GM12878 (cell line): ENCODE data around the gene FOXK1.

Source experiments
- ESRRA ChIP-seq: IDR thresholded peaks from 2 replicates; pipeline ENCODE4 v1.6.1; 2012; ENCODE audit warnings: mild to moderate bottlenecking, low read length, improper control_type of control experiment
- NR2C2 ChIP-seq: IDR thresholded peaks from 2 replicates; pipeline ENCODE4 v1.6.1; 2011; ENCODE audit warnings: borderline replicate concordance, low read depth; ENCODE audit not compliant: control insufficient read depth, insufficient read length
- SMC3 ChIP-seq: IDR thresholded peaks from 2 replicates; pipeline ENCODE4 v1.6.1; 2011; ENCODE audit warnings: low read length, improper control_type of control experiment, borderline replicate concordance
- TF ChIP-seq, protein P1 (sequence below): fragments of 450-650 bp; IDR thresholded peaks from 2 replicates; pipeline ENCODE4 v1.6.1; 2016; ENCODE audit warnings: mild to moderate bottlenecking

DNA sequence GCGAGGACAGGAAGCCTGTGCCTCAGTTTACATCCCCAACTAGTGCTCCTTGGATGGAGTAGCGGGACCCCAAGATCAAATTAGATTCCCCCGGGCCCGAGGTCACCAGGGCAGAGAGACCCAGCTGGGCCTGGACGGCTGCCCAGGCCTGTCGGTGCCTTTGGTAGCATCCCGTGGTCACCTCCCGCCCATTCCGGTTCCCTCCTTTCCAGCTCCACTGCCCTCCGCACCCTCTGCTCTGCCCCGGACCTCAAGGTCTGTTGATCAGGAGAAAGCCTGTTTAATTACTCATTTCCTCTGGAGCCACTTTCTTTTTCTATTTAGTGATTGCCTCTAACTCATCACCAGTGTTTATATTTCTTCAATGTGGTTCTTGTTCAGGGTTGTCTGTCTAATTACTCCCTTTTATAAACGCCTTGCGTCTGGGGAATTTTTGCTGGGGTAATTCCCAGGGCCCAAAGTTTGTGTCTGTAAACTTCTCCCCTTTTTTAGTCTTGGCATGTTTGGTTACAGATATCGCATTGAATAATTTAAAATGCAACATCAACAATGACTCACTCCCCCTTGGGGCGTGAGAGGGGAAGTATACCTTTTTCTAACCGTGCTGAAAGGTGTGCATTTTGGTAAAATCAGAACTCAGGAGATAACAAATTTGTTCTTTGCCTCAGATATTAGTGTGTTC lies 1.9 kb downstream of the FOXK1 start:
- TF ChIP-seq ESRRA: no peak
- TF ChIP-seq, protein P1, sequence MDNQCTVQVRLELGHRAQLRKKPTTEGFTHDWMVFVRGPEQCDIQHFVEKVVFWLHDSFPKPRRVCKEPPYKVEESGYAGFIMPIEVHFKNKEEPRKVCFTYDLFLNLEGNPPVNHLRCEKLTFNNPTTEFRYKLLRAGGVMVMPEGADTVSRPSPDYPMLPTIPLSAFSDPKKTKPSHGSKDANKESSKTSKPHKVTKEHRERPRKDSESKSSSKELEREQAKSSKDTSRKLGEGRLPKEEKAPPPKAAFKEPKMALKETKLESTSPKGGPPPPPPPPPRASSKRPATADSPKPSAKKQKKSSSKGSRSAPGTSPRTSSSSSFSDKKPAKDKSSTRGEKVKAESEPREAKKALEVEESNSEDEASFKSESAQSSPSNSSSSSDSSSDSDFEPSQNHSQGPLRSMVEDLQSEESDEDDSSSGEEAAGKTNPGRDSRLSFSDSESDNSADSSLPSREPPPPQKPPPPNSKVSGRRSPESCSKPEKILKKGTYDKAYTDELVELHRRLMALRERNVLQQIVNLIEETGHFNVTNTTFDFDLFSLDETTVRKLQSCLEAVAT: no peak
- no peak for TF ChIP-seq NR2C2
- TF ChIP-seq SMC3: no peak; the same call in 1 of the 2 replicates
